ENCODE results near the gene GULP1.

DNA sequence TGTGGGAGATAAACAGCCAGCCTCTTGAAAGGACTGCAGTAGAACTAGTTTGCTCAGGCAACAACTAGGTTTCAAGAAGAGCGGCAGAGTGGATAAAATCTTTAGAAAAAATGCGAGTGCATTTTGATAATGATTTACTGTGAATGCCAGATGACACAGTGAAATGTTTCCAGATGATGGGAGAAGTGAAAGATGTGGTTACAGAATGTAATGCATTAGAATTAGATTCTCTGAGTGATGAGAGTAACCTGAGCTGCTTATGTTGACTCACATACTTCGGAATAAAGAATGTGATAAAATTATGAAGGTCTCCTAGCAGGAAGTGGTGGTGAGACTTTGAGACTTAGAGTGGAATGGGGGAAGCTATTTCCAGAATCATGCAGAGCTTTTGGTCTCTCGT, 184.3 kb downstream of the GULP1 start:
- TF ChIP-seq SIN3A (IDR thresholded peaks at IDR 0.05; ENCODE audit: borderline replicate concordance, insufficient read depth, low read length) (no peak), REST (IDR thresholded peaks at IDR 0.05; ENCODE audit: insufficient read depth in 1 of 2, low read depth in 2 of 2, low read length in 2 of 2) (no peak), TAF1 (IDR thresholded peaks at IDR 0.05; ENCODE audit: borderline replicate concordance, insufficient read depth, low read length) (no peak)
